ENCODE results near the gene SGO1. TPM values are rescaled to one million over a fixed set of nuclear protein-coding genes. Genes with fewer than 3 reads are reported as not detected.

The SGO1 gene
- total RNA-seq, 1 experiment from 2014 or later, result 22.4 TPM

- Histone ChIP-seq H4K20me1 (ENCODE audit: insufficient read depth, low read depth, low read length) (no peaks in the 10 kb centered on the region), H3K27me3 (ENCODE audit: low read length) (no peaks in the 10 kb centered on the region), H3K4me1 (ENCODE audit: low read length) (peaks cover 21% of the 10 kb centered on the region), H3K4me2 (ENCODE audit: low read depth, low read length, poor library complexity, severe bottlenecking) (no peak overlapping the region), H3K9me2 (replicated peaks; ENCODE audit: insufficient read depth, low read length) (no peaks in the 10 kb centered on the region), H2AFZ (ENCODE audit: low read length) (no peak overlapping the region), H3K4me3 (ENCODE audit: low read length) (no peak overlapping the region), H3K36me3 (ENCODE audit: insufficient read depth, low read length) (peaks cover 55% of the 10 kb centered on the region), H3K9me3 (ENCODE audit: low read length) (no peaks in the 10 kb centered on the region), H3K27ac (ENCODE audit: low read length) (no peak overlapping the region), H3K9ac (ENCODE audit: low read length) (no peak overlapping the region), H3K79me2 (ENCODE audit: low read length) (peaks cover 70% of the 10 kb centered on the region)
- no peak for DNase-seq
These were observed 3.8 kb downstream of the SGO1 start for GRCh38 chr3:20182206-20182605.

- Histone ChIP-seq H3K9ac (ENCODE audit: low read length) (no peak overlapping the region), H3K4me1 (ENCODE audit: low read length) (peaks cover 25% of the 10 kb centered on the region), H3K9me2 (replicated peaks; ENCODE audit: insufficient read depth, low read length) (no peaks in the 10 kb centered on the region), H3K4me2 (ENCODE audit: low read depth, low read length, poor library complexity, severe bottlenecking) (no peak overlapping the region), H3K9me3 (ENCODE audit: low read length) (no peaks in the 10 kb centered on the region), H3K4me3 (ENCODE audit: low read length) (no peak overlapping the region), H3K79me2 (ENCODE audit: low read length) (peaks cover 70% of the 10 kb centered on the region), H3K27me3 (ENCODE audit: low read length) (no peaks in the 10 kb centered on the region), H4K20me1 (ENCODE audit: insufficient read depth, low read depth, low read length) (no peaks in the 10 kb centered on the region), H3K36me3 (ENCODE audit: insufficient read depth, low read length) (peaks cover 62% of the 10 kb centered on the region), H2AFZ (ENCODE audit: low read length) (no peak overlapping the region), H3K27ac (ENCODE audit: low read length) (no peak overlapping the region)
- DNase-seq, result no peak
These were observed 4.7 kb downstream of the SGO1 start for GRCh38 chr3:20181276-20181675.

- peaks cover 35% of the 10 kb centered on the region for H3K79me2 ChIP-seq (ENCODE audit: low read length)
- no peak overlapping the region for H3K27ac ChIP-seq (ENCODE audit: low read length)
- H2AFZ ChIP-seq (ENCODE audit: low read length), result no peak overlapping the region
- H3K9me2 ChIP-seq (replicated peaks; ENCODE audit: insufficient read depth, low read length), result no peaks in the 10 kb centered on the region
- H3K9ac ChIP-seq (ENCODE audit: low read length), result no peak overlapping the region
- DNase-seq, result no peak
- no peak overlapping the region for H3K4me3 ChIP-seq (ENCODE audit: low read length)
- no peaks in the 10 kb centered on the region for H3K27me3 ChIP-seq (ENCODE audit: low read length)
- peaks cover 71% of the 10 kb centered on the region for H3K36me3 ChIP-seq (ENCODE audit: insufficient read depth, low read length)
- H3K9me3 ChIP-seq (ENCODE audit: low read length), result no peaks in the 10 kb centered on the region
- no peaks in the 10 kb centered on the region for H4K20me1 ChIP-seq (ENCODE audit: insufficient read depth, low read depth, low read length)
- H3K4me2 ChIP-seq (ENCODE audit: low read depth, low read length, poor library complexity, severe bottlenecking), result no peak overlapping the region
- peaks cover 15% of the 10 kb centered on the region for H3K4me1 ChIP-seq (ENCODE audit: low read length)
These were observed 12.1 kb downstream of the SGO1 start for GRCh38 chr3:20173844-20174410.

GRCh38 chr3:20161714-20162113 lies 24.3 kb downstream of the SGO1 start:
- H3K4me2 ChIP-seq (ENCODE audit: low read depth, low read length, poor library complexity, severe bottlenecking), result no peak overlapping the region
- H3K4me3 ChIP-seq (ENCODE audit: low read length), result no peak overlapping the region
- H4K20me1 ChIP-seq (ENCODE audit: insufficient read depth, low read depth, low read length), result no peaks in the 10 kb centered on the region
- H2AFZ ChIP-seq (ENCODE audit: low read length), result no peak overlapping the region
- H3K4me1 ChIP-seq (ENCODE audit: low read length), result peaks cover 45% of the 10 kb centered on the region
- H3K27me3 ChIP-seq (ENCODE audit: low read length), result no peaks in the 10 kb centered on the region
- H3K79me2 ChIP-seq (ENCODE audit: low read length), result peaks cover 40% of the 10 kb centered on the region
- no peaks in the 10 kb centered on the region for H3K9me3 ChIP-seq (ENCODE audit: low read length)
- H3K9me2 ChIP-seq (replicated peaks; ENCODE audit: insufficient read depth, low read length), result no peaks in the 10 kb centered on the region; the same call in 1 of the 2 replicates
- no peak overlapping the region for H3K9ac ChIP-seq (ENCODE audit: low read length)
- peaks cover 46% of the 10 kb centered on the region; the same call in 1 of the 2 replicates for H3K36me3 ChIP-seq (ENCODE audit: insufficient read depth, low read length)
- DNase-seq, result no peak
- H3K27ac ChIP-seq (ENCODE audit: low read length), result no peak overlapping the region

GRCh38 chr3:20160230-20160629 lies 25.8 kb downstream of the SGO1 start:
- H4K20me1 ChIP-seq (ENCODE audit: insufficient read depth, low read depth, low read length), result no peaks in the 10 kb centered on the region
- peaks cover 36% of the 10 kb centered on the region for H3K79me2 ChIP-seq (ENCODE audit: low read length)
- no peak for DNase-seq
- no peak overlapping the region for H3K4me3 ChIP-seq (ENCODE audit: low read length)
- no peak overlapping the region for H3K9ac ChIP-seq (ENCODE audit: low read length)
- peak overlapping the region; percentile 27 for H3K4me2 ChIP-seq (ENCODE audit: low read depth, low read length, poor library complexity, severe bottlenecking)
- H3K9me2 ChIP-seq (replicated peaks; ENCODE audit: insufficient read depth, low read length), result no peaks in the 10 kb centered on the region; the same call in 1 of the 2 replicates
- H3K9me3 ChIP-seq (ENCODE audit: low read length), result no peaks in the 10 kb centered on the region
- H2AFZ ChIP-seq (ENCODE audit: low read length), result no peak overlapping the region
- no peaks in the 10 kb centered on the region for H3K27me3 ChIP-seq (ENCODE audit: low read length)
- peaks cover 41% of the 10 kb centered on the region for H3K4me1 ChIP-seq (ENCODE audit: low read length)
- H3K36me3 ChIP-seq (ENCODE audit: insufficient read depth, low read length), result peaks cover 56% of the 10 kb centered on the region; the same call in 1 of the 2 replicates
- H3K27ac ChIP-seq (ENCODE audit: low read length), result peak overlapping the region; percentile 73

GRCh38 chr3:20154928-20155327 lies 31.1 kb downstream of the SGO1 start:
- Histone ChIP-seq H3K36me3 (ENCODE audit: insufficient read depth, low read length) (peaks cover 45% of the 10 kb centered on the region; the same call in 1 of the 2 replicates), H3K27ac (ENCODE audit: low read length) (no peak overlapping the region)

GRCh38 chr3:20154078-20154477 lies 31.9 kb downstream of the SGO1 start:
- Histone ChIP-seq H3K9ac (ENCODE audit: low read length) (no peak overlapping the region), H3K4me1 (ENCODE audit: low read length) (no peaks in the 10 kb centered on the region; the same call in 1 of the 2 replicates), H2AFZ (ENCODE audit: low read length) (no peak overlapping the region), H3K4me2 (ENCODE audit: low read depth, low read length, poor library complexity, severe bottlenecking) (no peak overlapping the region), H3K9me3 (ENCODE audit: low read length) (no peaks in the 10 kb centered on the region), H3K4me3 (ENCODE audit: low read length) (no peak overlapping the region), H4K20me1 (ENCODE audit: insufficient read depth, low read depth, low read length) (no peaks in the 10 kb centered on the region), H3K27me3 (ENCODE audit: low read length) (no peaks in the 10 kb centered on the region), H3K9me2 (replicated peaks; ENCODE audit: insufficient read depth, low read length) (no peaks in the 10 kb centered on the region), H3K36me3 (ENCODE audit: insufficient read depth, low read length) (peaks cover 39% of the 10 kb centered on the region; the same call in 1 of the 2 replicates), H3K79me2 (ENCODE audit: low read length) (no peaks in the 10 kb centered on the region), H3K27ac (ENCODE audit: low read length) (no peak overlapping the region)
- no peak for DNase-seq

More at GRCh38 chr3:20154928-20155327, 31.1 kb downstream of the SGO1 start:
- peaks cover 2% of the 10 kb centered on the region for H3K4me1 ChIP-seq (ENCODE audit: low read length)
- no peak overlapping the region for H3K9ac ChIP-seq (ENCODE audit: low read length)
- no peak overlapping the region for H2AFZ ChIP-seq (ENCODE audit: low read length)
- H4K20me1 ChIP-seq (ENCODE audit: insufficient read depth, low read depth, low read length), result no peaks in the 10 kb centered on the region
- H3K27me3 ChIP-seq (ENCODE audit: low read length), result no peaks in the 10 kb centered on the region
- H3K79me2 ChIP-seq (ENCODE audit: low read length), result no peaks in the 10 kb centered on the region
- no peak overlapping the region for H3K4me2 ChIP-seq (ENCODE audit: low read depth, low read length, poor library complexity, severe bottlenecking)
- no peaks in the 10 kb centered on the region for H3K9me2 ChIP-seq (replicated peaks; ENCODE audit: insufficient read depth, low read length)
- DNase-seq, result no peak
- H3K9me3 ChIP-seq (ENCODE audit: low read length), result no peaks in the 10 kb centered on the region
- H3K4me3 ChIP-seq (ENCODE audit: low read length), result no peak overlapping the region

GRCh38 chr3:20148466-20148865 lies 37.5 kb downstream of the SGO1 start:
- Histone ChIP-seq H3K36me3 (ENCODE audit: insufficient read depth, low read length) (peaks cover 13% of the 10 kb centered on the region; the same call in 1 of the 2 replicates), H3K27me3 (ENCODE audit: low read length) (no peaks in the 10 kb centered on the region)

More at GRCh38 chr3:20148466-20148865, 37.5 kb downstream of the SGO1 start:
- no peaks in the 10 kb centered on the region for H3K9me3 ChIP-seq (ENCODE audit: low read length)
- H3K9ac ChIP-seq (ENCODE audit: low read length), result no peak overlapping the region
- H3K4me2 ChIP-seq (ENCODE audit: low read depth, low read length, poor library complexity, severe bottlenecking), result no peak overlapping the region
- no peaks in the 10 kb centered on the region for H3K9me2 ChIP-seq (replicated peaks; ENCODE audit: insufficient read depth, low read length)
- H3K4me3 ChIP-seq (ENCODE audit: low read length), result no peak overlapping the region
- H3K79me2 ChIP-seq (ENCODE audit: low read length), result no peaks in the 10 kb centered on the region
- H4K20me1 ChIP-seq (ENCODE audit: insufficient read depth, low read depth, low read length), result no peaks in the 10 kb centered on the region
- no peak overlapping the region for H3K27ac ChIP-seq (ENCODE audit: low read length)
- DNase-seq, result no peak
- no peaks in the 10 kb centered on the region for H3K4me1 ChIP-seq (ENCODE audit: low read length)
- no peak overlapping the region for H2AFZ ChIP-seq (ENCODE audit: low read length)
